Calu3 (cell line): ENCODE data around the gene SLC17A9. TPM values are rescaled to one million over a fixed set of nuclear protein-coding genes. Genes with fewer than 3 reads are reported as not detected.

Experiments used
- BruUV-seq: library from RNA; stranded (reverse); fragments of 400-500 nt; replicated peaks from 2 replicates; lab custom pipeline; 2021; lab: Mats Ljungman, UMichigan
- CTCF ChIA-PET: fragments of 300-600 bp; sonication (Branson Sonifier 250); formaldehyde crosslinking; loops from one replicate; lab custom pipeline; 2022; ENCODE audit warnings: antibody characterized with exemption; lab: Charles Lee
- DNase-seq: peaks from one replicate; pipeline ENCODE4 v3.0.0; 2022
- H3K27ac Mint-ChIP-seq: one replicate; pipeline ENCODE4 v1.8.0; 2022; ENCODE audit warnings: mixed read lengths; ENCODE audit not compliant: unreplicated experiment
- H3K27me3 Mint-ChIP-seq: one replicate; pipeline ENCODE4 v1.8.0; 2022; ENCODE audit warnings: mixed read lengths; ENCODE audit not compliant: unreplicated experiment
- H3K36me3 Mint-ChIP-seq: one replicate; pipeline ENCODE4 v1.8.0; 2022; ENCODE audit warnings: mild to moderate bottlenecking, moderate library complexity, mixed read lengths; ENCODE audit not compliant: insufficient read depth, unreplicated experiment
- H3K4me1 Mint-ChIP-seq: one replicate; pipeline ENCODE4 v1.8.0; 2022; ENCODE audit warnings: mild to moderate bottlenecking, low read depth, mixed read lengths; ENCODE audit not compliant: unreplicated experiment
- H3K4me3 Mint-ChIP-seq: one replicate; pipeline ENCODE4 v1.8.0; 2022; ENCODE audit warnings: mild to moderate bottlenecking, low read depth, moderate library complexity, mixed read lengths; ENCODE audit not compliant: unreplicated experiment
- H3K9me3 Mint-ChIP-seq: one replicate; pipeline ENCODE4 v1.8.0; 2022; ENCODE audit warnings: low read depth, mixed read lengths; ENCODE audit not compliant: unreplicated experiment
- CTCF ChIP-seq: fragments of 200-600 bp; IDR thresholded peaks from one replicate; pipeline ENCODE4 v1.8.0; 2022; ENCODE audit warnings: antibody characterized with exemption; ENCODE audit not compliant: unreplicated experiment
- intact Hi-C: fragments of 100-400 bp; cut with micrococcal nuclease; formaldehyde crosslinking; loops from one replicate; pipeline ENCODE4 v1.10.0; 2022; ENCODE audit not compliant: unreplicated experiment
- total RNA-seq: library from RNA; stranded (reverse); gene quantifications from 2 replicates; pipeline ENCODE4 v1.2.3, GENCODE V29; 2022

Gene SLC17A9
- total RNA-seq, 1 experiment from 2014 or later: 12.0 TPM

- DNase-seq: no peak
- Mint-ChIP-seq H3K36me3 (peaks cover 16% of the 10 kb centered on the region), H3K4me3 (no peak overlapping the region), H3K4me1 (peaks cover 10% of the 10 kb centered on the region), H3K27me3 (peaks cover 15% of the 10 kb centered on the region), H3K27ac (no peak overlapping the region), H3K9me3 (no peaks in the 10 kb centered on the region)
- BruUV-seq: no TSS peak
- intact Hi-C loops: no loop called here
- TF ChIP-seq CTCF: no peak
- CTCF ChIA-PET: interaction anchor here (0.7 kb wide), 1 partner anchor 109 kb away, joined by 7 read pairs; no protein-coding TSS in a partner anchor
Measured at GRCh38 chr20:62967149-62967501, 14.6 kb downstream of the SLC17A9 start.

DNA sequence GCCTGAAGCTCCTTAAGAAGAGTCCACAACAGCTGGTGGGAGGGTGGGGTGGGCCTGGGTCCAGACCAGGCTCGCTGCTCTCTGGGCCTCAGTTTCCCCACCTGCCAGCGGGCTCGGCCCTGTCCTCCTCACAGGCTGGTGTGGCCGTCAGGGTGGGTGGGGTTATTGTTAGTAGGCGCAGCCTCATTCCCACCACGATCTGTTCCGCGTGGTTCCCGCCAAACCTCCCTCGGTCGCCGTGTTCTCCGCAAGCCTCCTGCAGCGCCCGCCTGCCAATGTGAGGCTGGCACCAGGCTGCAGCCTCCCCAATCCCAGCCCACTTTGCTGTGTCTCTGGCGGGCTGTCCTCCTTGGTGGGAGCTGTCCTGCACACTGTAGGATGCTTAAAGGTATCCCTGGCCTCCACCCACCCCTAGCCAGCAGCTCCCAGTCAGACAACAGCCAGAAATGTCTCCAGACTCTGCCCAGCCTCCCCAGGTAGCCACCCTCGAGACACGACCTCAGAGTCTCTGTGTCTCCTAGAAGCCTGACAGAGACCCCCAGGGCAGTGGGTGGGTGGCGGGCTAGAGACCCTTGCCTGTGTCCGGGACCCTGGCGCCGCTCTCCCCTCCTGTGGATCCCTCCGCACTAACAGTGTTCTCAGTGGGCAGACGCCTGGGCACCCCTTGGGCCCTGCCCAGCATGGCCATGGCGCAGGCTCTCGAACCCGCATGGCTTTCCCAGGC is 15.3 kb downstream of the SLC17A9 start:
- no peak for TF ChIP-seq CTCF
- Mint-ChIP-seq H3K36me3 (peaks cover 14% of the 10 kb centered on the region), H3K27ac (no peak overlapping the region), H3K27me3 (peaks cover 22% of the 10 kb centered on the region), H3K9me3 (no peaks in the 10 kb centered on the region), H3K4me3 (no peak overlapping the region), H3K4me1 (peaks cover 14% of the 10 kb centered on the region)
- CTCF ChIA-PET: interaction anchor here (0.7 kb wide), 1 partner anchor 108 kb away, joined by 7 read pairs; no protein-coding TSS in a partner anchor
- intact Hi-C loops: no loop called here
- BruUV-seq: no TSS peak
- DNase-seq: no peak

DNA sequence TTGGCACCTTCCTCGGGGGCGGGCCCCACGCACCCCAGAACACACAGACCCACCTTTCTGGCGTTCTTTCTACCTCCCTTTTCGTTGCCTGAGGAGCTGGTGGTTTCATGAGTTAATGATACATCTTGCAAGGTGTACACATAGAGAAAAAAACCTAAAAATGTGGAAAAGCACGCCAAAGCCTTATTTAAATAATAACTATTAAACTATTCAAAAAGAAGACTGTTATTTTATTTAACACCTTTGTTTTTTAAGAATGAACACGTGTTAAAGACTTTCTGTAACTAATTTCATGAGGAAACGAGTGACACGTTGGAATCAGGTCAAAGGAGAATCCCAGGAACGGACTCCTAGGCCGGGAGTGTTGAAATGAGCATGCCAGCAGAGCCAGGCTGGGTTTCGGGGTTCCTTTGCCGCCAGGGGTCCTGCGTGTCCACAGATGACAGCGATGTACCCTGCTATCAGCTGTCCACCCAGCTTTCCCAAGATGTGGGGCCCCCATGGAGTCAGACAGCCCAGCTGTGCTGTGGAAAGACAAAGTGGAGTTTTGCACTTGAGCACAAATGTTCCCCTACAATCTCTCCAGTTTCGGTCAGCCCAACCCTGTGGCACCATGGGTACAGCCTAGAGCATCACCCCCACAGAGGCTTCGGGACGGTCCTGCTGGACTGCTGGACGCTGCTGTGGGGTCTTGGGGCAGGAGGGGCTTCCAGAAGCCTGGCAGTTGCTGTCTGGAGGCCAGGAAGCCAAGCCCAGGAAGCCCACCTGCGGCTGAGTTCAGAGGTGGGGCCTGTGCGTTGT is 16.1 kb downstream of the SLC17A9 start:
- no TSS peak for BruUV-seq
- no peak for TF ChIP-seq CTCF
- DNase-seq: no peak
- CTCF ChIA-PET: no interaction called here
- no peaks in the 10 kb centered on the region for H3K9me3 Mint-ChIP-seq
- no peak overlapping the region for H3K27ac Mint-ChIP-seq
- H3K27me3 Mint-ChIP-seq: peaks cover 26% of the 10 kb centered on the region
- H3K4me3 Mint-ChIP-seq: no peak overlapping the region
- intact Hi-C loops: no loop called here
- peaks cover 14% of the 10 kb centered on the region for H3K4me1 Mint-ChIP-seq
- H3K36me3 Mint-ChIP-seq: peaks cover 6% of the 10 kb centered on the region

- CTCF ChIA-PET: interaction anchor here (0.8 to 1.1 kb wide), 2 partner anchors 26 to 94 kb away, joined by 3 to 4 read pairs; no protein-coding TSS in a partner anchor
- H3K27me3 Mint-ChIP-seq: peaks cover 33% of the 10 kb centered on the region
- no peak overlapping the region for H3K4me3 Mint-ChIP-seq
- H3K36me3 Mint-ChIP-seq: peaks cover 4% of the 10 kb centered on the region
- H3K4me1 Mint-ChIP-seq: peaks cover 14% of the 10 kb centered on the region
- no peak for TF ChIP-seq CTCF
- H3K9me3 Mint-ChIP-seq: no peaks in the 10 kb centered on the region
- intact Hi-C loops: no loop called here
- H3K27ac Mint-ChIP-seq: no peak overlapping the region
- no TSS peak for BruUV-seq
- no peak for DNase-seq
Measured at GRCh38 chr20:62969179-62969760, 16.8 kb downstream of the SLC17A9 start.
